ENCODE data around the gene RAB17. TPM values are rescaled to one million over a fixed set of nuclear protein-coding genes. Genes with fewer than 3 reads are reported as not detected.
A peak's percentile ranks its signal among the peaks of the same experiment; 100 is the strongest.

The RAB17 gene
- polyA plus RNA-seq, 1 donor (not counting 4 experiments of a cell fraction or from before 2014, with no cell fraction given) = 2.4 TPM

GRCh38 chr2:237532160-237532559, 58.4 kb downstream of the RAB17 start:
- Histone ChIP-seq H3K27me3 (ENCODE audit: control insufficient read depth, extremely low read depth, insufficient read depth, low read length) (no peaks in the 10 kb centered on the region), H3K4me3 (ENCODE audit: control insufficient read depth in 2 of 3, extremely low read depth in 1 of 3, insufficient read depth in 2 of 3, low read depth in 1 of 3, low read length in 3 of 3) (no peak overlapping the region), H3K4me1 (ENCODE audit: control insufficient read depth, extremely low read depth, insufficient read depth, low read length) (peaks cover 11% of the 10 kb centered on the region), H3K9ac (ENCODE audit: control insufficient read depth, extremely low read depth, insufficient read depth, low read length) (no peak overlapping the region), H3K9me1 (ENCODE audit: control insufficient read depth, extremely low read depth, insufficient read depth, low read length) (no peaks in the 10 kb centered on the region), H3K79me2 (ENCODE audit: control insufficient read depth, insufficient read depth, low read length) (no peaks in the 10 kb centered on the region), H3K27ac (ENCODE audit: control insufficient read depth, insufficient read depth, low read length) (no peak overlapping the region), H2AFZ (ENCODE audit: control insufficient read depth, low read length) (peak overlapping the region; percentile 51), H4K20me1 (ENCODE audit: control insufficient read depth, extremely low read depth, insufficient read depth, low read length) (no peaks in the 10 kb centered on the region), H3K4me2 (ENCODE audit: control insufficient read depth, extremely low read depth, insufficient read depth, low read depth, low read length) (peak overlapping the region; percentile 4), H3K9me3 (ENCODE audit: control insufficient read depth, low read depth, low read length) (no peaks in the 10 kb centered on the region), H3K36me3 (ENCODE audit: control insufficient read depth in 2 of 2, extremely low read depth in 1 of 2, insufficient read depth in 2 of 2, low read length in 2 of 2) (no peaks in the 10 kb centered on the region)
- DNase-seq (ENCODE audit: low read depth, low spot score) = no peak
- FAIRE-seq = peak; percentile 81
- TF ChIP-seq, protein P1, sequence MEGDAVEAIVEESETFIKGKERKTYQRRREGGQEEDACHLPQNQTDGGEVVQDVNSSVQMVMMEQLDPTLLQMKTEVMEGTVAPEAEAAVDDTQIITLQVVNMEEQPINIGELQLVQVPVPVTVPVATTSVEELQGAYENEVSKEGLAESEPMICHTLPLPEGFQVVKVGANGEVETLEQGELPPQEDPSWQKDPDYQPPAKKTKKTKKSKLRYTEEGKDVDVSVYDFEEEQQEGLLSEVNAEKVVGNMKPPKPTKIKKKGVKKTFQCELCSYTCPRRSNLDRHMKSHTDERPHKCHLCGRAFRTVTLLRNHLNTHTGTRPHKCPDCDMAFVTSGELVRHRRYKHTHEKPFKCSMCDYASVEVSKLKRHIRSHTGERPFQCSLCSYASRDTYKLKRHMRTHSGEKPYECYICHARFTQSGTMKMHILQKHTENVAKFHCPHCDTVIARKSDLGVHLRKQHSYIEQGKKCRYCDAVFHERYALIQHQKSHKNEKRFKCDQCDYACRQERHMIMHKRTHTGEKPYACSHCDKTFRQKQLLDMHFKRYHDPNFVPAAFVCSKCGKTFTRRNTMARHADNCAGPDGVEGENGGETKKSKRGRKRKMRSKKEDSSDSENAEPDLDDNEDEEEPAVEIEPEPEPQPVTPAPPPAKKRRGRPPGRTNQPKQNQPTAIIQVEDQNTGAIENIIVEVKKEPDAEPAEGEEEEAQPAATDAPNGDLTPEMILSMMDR (optimal IDR thresholded peaks at IDR 0.05 in 1 of 3, IDR thresholded peaks at IDR 0.05 in 1 of 3, conservative IDR thresholded peaks at IDR 0.05 in 1 of 3; ENCODE audit: extremely low read depth in 1 of 3, insufficient read depth in 2 of 3, low read length in 3 of 3) = no peak
- TF ChIP-seq EZH2 (IDR thresholded peaks at IDR 0.05; ENCODE audit: low read length) = no peak
- dilution Hi-C loops (cut with MboI; ENCODE audit: extremely low pct_ligation_motif_present, low sequenced_read_pairs) = no loop called here

DNA sequence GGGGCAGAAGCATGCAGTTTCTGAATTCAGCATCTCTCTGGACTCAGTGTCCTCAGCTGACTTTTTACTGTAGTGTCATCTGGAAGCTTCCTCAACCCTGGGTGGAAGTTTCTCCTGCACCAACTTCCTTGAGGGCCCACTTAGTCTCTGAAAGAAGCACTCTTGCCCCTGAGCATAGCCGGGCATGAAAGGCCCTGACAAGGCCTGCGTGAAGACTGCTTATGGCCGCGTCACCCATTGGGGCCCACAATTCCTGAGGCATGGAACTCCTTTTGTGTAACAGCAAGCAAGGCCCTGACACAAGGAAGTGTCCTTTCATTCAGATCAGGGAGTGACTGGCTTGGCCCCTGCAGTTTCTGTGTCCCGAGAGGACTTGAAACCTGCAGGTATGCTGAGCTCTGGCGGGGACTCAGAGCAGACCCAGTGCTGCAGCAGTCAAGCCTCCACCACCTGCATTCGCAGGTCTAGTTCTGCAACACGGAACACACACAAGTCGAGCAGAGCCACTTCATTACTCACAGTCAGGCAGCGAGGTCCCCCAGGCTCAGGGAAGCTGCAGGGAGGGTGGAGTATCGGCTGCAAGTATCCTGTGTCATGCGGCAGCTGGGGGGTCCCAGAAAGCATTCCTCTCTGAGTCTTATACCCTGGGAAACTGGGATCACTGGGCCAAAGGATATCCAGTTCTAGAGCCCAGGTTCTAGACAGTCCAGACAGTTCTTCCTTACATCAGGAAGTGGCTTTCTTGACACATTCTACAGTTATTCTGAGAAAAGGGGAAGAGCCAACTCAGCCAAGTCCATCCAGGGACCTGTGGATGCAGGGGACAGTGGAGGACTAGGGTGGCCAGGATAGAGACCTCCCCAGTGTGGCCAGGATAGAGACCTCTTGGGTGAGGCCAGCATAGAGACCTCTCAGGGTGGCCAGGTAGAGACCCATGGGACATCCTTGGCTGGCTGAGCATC, 59.8 kb downstream of the RAB17 start:
- H3K4me3 ChIP-seq (ENCODE audit: control insufficient read depth in 2 of 3, extremely low read depth in 1 of 3, insufficient read depth in 2 of 3, low read depth in 1 of 3, low read length in 3 of 3) = no peak overlapping the region
- H3K9me3 ChIP-seq (ENCODE audit: control insufficient read depth, low read depth, low read length) = no peaks in the 10 kb centered on the region
- no peaks in the 10 kb centered on the region for H3K79me2 ChIP-seq (ENCODE audit: control insufficient read depth, insufficient read depth, low read length)
- no peak for TF ChIP-seq EZH2 (IDR thresholded peaks at IDR 0.05; ENCODE audit: low read length)
- TF ChIP-seq, protein P1 (optimal IDR thresholded peaks at IDR 0.05 in 1 of 3, IDR thresholded peaks at IDR 0.05 in 1 of 3, conservative IDR thresholded peaks at IDR 0.05 in 1 of 3; ENCODE audit: extremely low read depth in 1 of 3, insufficient read depth in 2 of 3, low read length in 3 of 3) = no peak
- H4K20me1 ChIP-seq (ENCODE audit: control insufficient read depth, extremely low read depth, insufficient read depth, low read length) = no peaks in the 10 kb centered on the region
- no peak overlapping the region for H2AFZ ChIP-seq (ENCODE audit: control insufficient read depth, low read length)
- dilution Hi-C loops (cut with MboI; ENCODE audit: extremely low pct_ligation_motif_present, low sequenced_read_pairs) = no loop called here
- H3K27me3 ChIP-seq (ENCODE audit: control insufficient read depth, extremely low read depth, insufficient read depth, low read length) = no peaks in the 10 kb centered on the region
- no peak overlapping the region for H3K4me2 ChIP-seq (ENCODE audit: control insufficient read depth, extremely low read depth, insufficient read depth, low read depth, low read length)
- H3K4me1 ChIP-seq (ENCODE audit: control insufficient read depth, extremely low read depth, insufficient read depth, low read length) = peaks cover 11% of the 10 kb centered on the region
- H3K9me1 ChIP-seq (ENCODE audit: control insufficient read depth, extremely low read depth, insufficient read depth, low read length) = no peaks in the 10 kb centered on the region
- FAIRE-seq (no peak), DNase-seq (ENCODE audit: low read depth, low spot score) (no peak)
- H3K36me3 ChIP-seq (ENCODE audit: control insufficient read depth in 2 of 2, extremely low read depth in 1 of 2, insufficient read depth in 2 of 2, low read length in 2 of 2) = no peaks in the 10 kb centered on the region
- no peak overlapping the region for H3K9ac ChIP-seq (ENCODE audit: control insufficient read depth, extremely low read depth, insufficient read depth, low read length)
- no peak overlapping the region for H3K27ac ChIP-seq (ENCODE audit: control insufficient read depth, insufficient read depth, low read length)

Measured in keratinocyte (primary cell).